Neural progenitor cell (in vitro differentiated cells): Measurements from ENCODE around the gene EIF4E.

ENCODE experiments used
- EZH2 ChIP-seq: fragments of 200-600 bp; sonication (generic); IDR thresholded peaks from 2 replicates; pipeline ENCODE4 v1.6.1; 2017; ENCODE audit warnings: antibody characterized with exemption, mild to moderate bottlenecking, moderate library complexity
- EZH2phosphoT487 ChIP-seq: fragments of 200-600 bp; sonication (generic); IDR thresholded peaks from 2 replicates; pipeline ENCODE4 v1.6.1; 2017; ENCODE audit warnings: antibody characterized with exemption
- TF ChIP-seq, protein P1 (sequence below): fragments of 200-600 bp; sonication (generic); IDR thresholded peaks from 2 replicates; pipeline ENCODE4 v1.5.1; 2017; ENCODE audit warnings: antibody characterized with exemption, mild to moderate bottlenecking

DNA sequence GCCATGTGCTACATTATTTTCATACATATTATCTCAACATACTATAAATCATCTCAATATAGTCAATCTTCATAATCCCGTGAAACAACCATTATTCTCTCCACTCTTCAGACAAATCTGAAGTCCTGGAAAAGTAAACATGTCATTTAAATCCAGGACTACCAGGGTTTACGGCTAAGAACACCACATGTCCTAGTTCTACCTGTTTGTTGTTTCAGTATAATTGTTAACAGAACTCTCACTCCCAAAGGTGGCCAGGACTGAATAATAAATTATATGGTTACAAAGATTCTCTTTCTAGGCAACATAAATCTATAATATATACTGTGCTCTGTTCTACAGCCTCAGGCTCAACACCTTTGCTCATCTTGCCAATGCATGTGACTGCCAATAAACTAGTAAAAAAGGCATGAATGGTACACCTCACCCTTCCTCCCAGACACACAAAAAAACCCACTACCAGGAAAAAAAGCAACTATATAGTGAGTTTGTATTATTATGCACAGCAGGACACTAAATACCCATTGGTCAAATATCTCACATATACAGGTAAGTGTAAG, 20.1 kb downstream of the EIF4E start:
- TF ChIP-seq, protein P1, sequence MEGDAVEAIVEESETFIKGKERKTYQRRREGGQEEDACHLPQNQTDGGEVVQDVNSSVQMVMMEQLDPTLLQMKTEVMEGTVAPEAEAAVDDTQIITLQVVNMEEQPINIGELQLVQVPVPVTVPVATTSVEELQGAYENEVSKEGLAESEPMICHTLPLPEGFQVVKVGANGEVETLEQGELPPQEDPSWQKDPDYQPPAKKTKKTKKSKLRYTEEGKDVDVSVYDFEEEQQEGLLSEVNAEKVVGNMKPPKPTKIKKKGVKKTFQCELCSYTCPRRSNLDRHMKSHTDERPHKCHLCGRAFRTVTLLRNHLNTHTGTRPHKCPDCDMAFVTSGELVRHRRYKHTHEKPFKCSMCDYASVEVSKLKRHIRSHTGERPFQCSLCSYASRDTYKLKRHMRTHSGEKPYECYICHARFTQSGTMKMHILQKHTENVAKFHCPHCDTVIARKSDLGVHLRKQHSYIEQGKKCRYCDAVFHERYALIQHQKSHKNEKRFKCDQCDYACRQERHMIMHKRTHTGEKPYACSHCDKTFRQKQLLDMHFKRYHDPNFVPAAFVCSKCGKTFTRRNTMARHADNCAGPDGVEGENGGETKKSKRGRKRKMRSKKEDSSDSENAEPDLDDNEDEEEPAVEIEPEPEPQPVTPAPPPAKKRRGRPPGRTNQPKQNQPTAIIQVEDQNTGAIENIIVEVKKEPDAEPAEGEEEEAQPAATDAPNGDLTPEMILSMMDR = no peak
- no peak for TF ChIP-seq EZH2phosphoT487
- no peak for TF ChIP-seq EZH2
